Natural killer cell (primary cell): Measurements from ENCODE around the gene FAM107B. TPM values are rescaled to one million over a fixed set of nuclear protein-coding genes. Genes with fewer than 3 reads are reported as not detected.

Experiments
- ATAC-seq, 3 donors: fragments of 150-1000 bp in 2 of 3; fragments of 200-7000 bp in 1 of 3; cut with Tn5 transposase; 1 replicate in 1 of 3; 2 replicates in 2 of 3; pipeline ENCODE4 v1.10.0; 2021; ENCODE audit warnings: mild to moderate bottlenecking in 2 of 3, moderate library complexity in 2 of 3
- DNase-seq, 2 donors: peaks; one replicate each; pipeline versions ENCODE4 v3.0.0 to v3.0.0-alpha.2; 2013 to 2021; ENCODE audit warnings: mixed read lengths in 1 of 2
- H3K27ac ChIP-seq: one replicate; pipeline ENCODE4 v1.5.1; 2013; ENCODE audit warnings: mild to moderate bottlenecking, low read length
- H3K27me3 ChIP-seq: one replicate; pipeline ENCODE4 v1.6.1; 2013; ENCODE audit warnings: low read length; ENCODE audit not compliant: control insufficient read depth, insufficient read depth
- H3K36me3 ChIP-seq: one replicate; pipeline ENCODE4 v1.6.1; 2013; ENCODE audit warnings: low read length; ENCODE audit not compliant: control insufficient read depth, insufficient read depth
- H3K4me1 ChIP-seq: one replicate; pipeline ENCODE4 v1.6.1; 2013; ENCODE audit warnings: low read length; ENCODE audit not compliant: control insufficient read depth, insufficient read depth
- H3K4me3 ChIP-seq: one replicate; pipeline ENCODE4 v1.5.1; 2013; ENCODE audit warnings: low read length
- H3K9me3 ChIP-seq: one replicate; pipeline ENCODE4 v1.6.1; 2013; ENCODE audit warnings: low read length; ENCODE audit not compliant: control insufficient read depth, insufficient read depth
- H3K27ac Mint-ChIP-seq, 2 donors: one replicate each; pipeline ENCODE4 v1.8.0; 2022; ENCODE audit warnings: mild to moderate bottlenecking in 2 of 2, mixed read lengths in 2 of 2, moderate library complexity in 1 of 2
- H3K27me3 Mint-ChIP-seq, 2 donors: one replicate each; pipeline ENCODE4 v1.8.0; 2022; ENCODE audit warnings: low read depth in 2 of 2, mixed read lengths in 2 of 2
- H3K36me3 Mint-ChIP-seq: one replicate; pipeline ENCODE4 v1.8.0; 2022; ENCODE audit warnings: mixed read lengths
- H3K4me1 Mint-ChIP-seq, 2 donors: one replicate each; pipeline ENCODE4 v1.8.0; 2022; ENCODE audit warnings: mixed read lengths in 2 of 2
- H3K4me3 Mint-ChIP-seq: one replicate; pipeline ENCODE4 v1.8.0; 2022; ENCODE audit warnings: mild to moderate bottlenecking, moderate library complexity, mixed read lengths
- H3K9me3 Mint-ChIP-seq, 2 donors: one replicate each; pipeline ENCODE4 v1.8.0; 2022; ENCODE audit warnings: mixed read lengths in 2 of 2
- CTCF ChIP-seq: fragments of 200-600 bp; IDR thresholded peaks from one replicate; pipeline ENCODE4 v1.8.0; 2022; ENCODE audit warnings: antibody characterized with exemption
- WGBS: methylation state at CpG from one replicate; pipeline ENCODE4 v1.1.7; 2013; ENCODE audit warnings: missing lambda C conversion rate; ENCODE audit not compliant: insufficient coverage; 5-methylcytosine and 5-hydroxymethylcytosine counted together
- intact Hi-C: fragments of 100-400 bp; cut with micrococcal nuclease; formaldehyde crosslinking; loops from one replicate; pipeline ENCODE4 v1.14.2; 2022
- total RNA-seq, 4 donors: library from RNA; stranded (reverse); fragments of 120-200 nt in 1 of 4; gene quantifications; one replicate each; pipeline versions ENCODE4 v1.2.3 to v1.2.4, GENCODE V29; 2013 to 2022

FAM107B gene
- total RNA-seq, 3 donors from 2014 or later (not counting 1 experiment from before 2014, with no cell fraction given): 165 to 226 (median 224) TPM

- peaks cover 4% of the 10 kb centered on the region for H3K4me1 ChIP-seq
- Mint-ChIP-seq H3K36me3 (no peaks in the 10 kb centered on the region), H3K4me3 (peak overlapping the region; percentile 14), H3K27ac (no peak overlapping the region), H3K9me3 (peaks cover 2% of the 10 kb centered on the region in 2 donors), H3K27me3 (peaks cover 6 to 8% of the 10 kb centered on the region in 2 donors), H3K4me1 (peaks cover 31% of the 10 kb centered on the region in 2 donors)
- ATAC-seq (no peak), DNase-seq (no peak)
- no peaks in the 10 kb centered on the region for H3K36me3 ChIP-seq
- H3K9me3 ChIP-seq: no peaks in the 10 kb centered on the region
- no peak overlapping the region for H3K4me3 ChIP-seq
- no peaks in the 10 kb centered on the region for H3K27me3 ChIP-seq
- TF ChIP-seq CTCF: no peak
- intact Hi-C loops: no loop called here
- no peak overlapping the region for H3K27ac ChIP-seq
- WGBS: 100% methylated on average over 1 of the region's 1 CpG
These were observed 105.1 kb downstream of the FAM107B start for GRCh38 chr10:14669576-14669975.

- H3K4me1 Mint-ChIP-seq: peaks cover 33 to 46% of the 10 kb centered on the region in 2 donors
- intact Hi-C loops: no loop called here
- ATAC-seq (no peak), DNase-seq (no peak)
- no peaks in the 10 kb centered on the region for H3K9me3 ChIP-seq
- WGBS: 75% methylated on average over 4 of the region's 4 CpGs
- H3K4me3 Mint-ChIP-seq: no peak overlapping the region
- no peak overlapping the region for H3K27ac ChIP-seq
- H3K27ac Mint-ChIP-seq: no peak overlapping the region
- no peaks in the 10 kb centered on the region for H3K27me3 ChIP-seq
- no peaks in the 10 kb centered on the region for H3K27me3 Mint-ChIP-seq
- H3K36me3 ChIP-seq: no peaks in the 10 kb centered on the region
- peaks cover 4% of the 10 kb centered on the region for H3K4me1 ChIP-seq
- H3K9me3 Mint-ChIP-seq: peaks cover 2% of the 10 kb centered on the region in 2 donors
- no peaks in the 10 kb centered on the region for H3K36me3 Mint-ChIP-seq
- TF ChIP-seq CTCF: no peak
- H3K4me3 ChIP-seq: no peak overlapping the region
These were observed 106.9 kb downstream of the FAM107B start for GRCh38 chr10:14667781-14668180.

- H3K27me3 Mint-ChIP-seq: no peaks in the 10 kb centered on the region
- intact Hi-C loops: no loop called here
These were observed 107.4 kb downstream of the FAM107B start for GRCh38 chr10:14667280-14667679.

More at GRCh38 chr10:14667280-14667679, 107.4 kb downstream of the FAM107B start:
- no peak overlapping the region for H3K4me3 ChIP-seq
- H3K27ac ChIP-seq: no peak overlapping the region
- Mint-ChIP-seq H3K36me3 (no peaks in the 10 kb centered on the region), H3K9me3 (peaks cover 2% of the 10 kb centered on the region in 2 donors), H3K4me3 (no peak overlapping the region), H3K4me1 (peaks cover 33 to 51% of the 10 kb centered on the region in 2 donors), H3K27ac (no peak overlapping the region)
- TF ChIP-seq CTCF: no peak
- no peaks in the 10 kb centered on the region for H3K36me3 ChIP-seq
- whole genome bisulfite sequencing: 96% methylated on average over 6 of the region's 6 CpGs
- no peaks in the 10 kb centered on the region for H3K9me3 ChIP-seq
- DNase-seq: no peak
- no peak for ATAC-seq
- peaks cover 4% of the 10 kb centered on the region for H3K4me1 ChIP-seq
- no peaks in the 10 kb centered on the region for H3K27me3 ChIP-seq
